ENCODE measurements around the gene USH1C. TPM values are rescaled to one million over a fixed set of nuclear protein-coding genes. Genes with fewer than 3 reads are reported as not detected.

USH1C gene
- total and polyA plus RNA-seq, 9 of the 15 experiments (the other 6 are each of a cell fraction or from before 2014, with no cell fraction given), result 0.04 TPM; not detected in 8

DNA sequence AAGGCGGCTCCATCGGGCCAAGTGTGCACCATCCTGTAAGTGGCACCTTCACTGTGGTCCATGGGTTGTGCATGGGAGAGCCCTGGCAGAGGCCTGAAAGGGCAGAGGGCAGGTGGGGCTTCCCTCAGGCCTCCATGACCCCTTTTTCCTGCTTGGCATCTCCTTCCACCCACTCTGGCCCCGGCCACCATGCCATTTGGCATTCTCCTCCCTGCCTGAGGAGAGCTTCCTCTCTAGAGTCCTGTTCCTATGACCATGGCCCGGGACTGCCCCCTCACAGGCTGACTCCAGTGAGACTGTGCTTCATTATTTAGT is 7.8 kb upstream of the USH1C start:
- FAIRE-seq, result no peak
- no peak for DNase-seq (ENCODE audit: extremely low read depth in 1 of 4, low spot score in 3 of 4)
- H3K9me1 ChIP-seq (ENCODE audit: control insufficient read depth, insufficient read depth, low read length), result no peaks in the 10 kb centered on the region
- H4K20me1 ChIP-seq (replicated peaks; ENCODE audit: control insufficient read depth, insufficient read depth, low read length), result 0 out of 2 replicates have a peak, but pooled peaks cover 6% of the 10 kb centered on the region
- H3K4me3 ChIP-seq, result no peak overlapping the region
- 6% methylated on average over 3 of the region's 4 CpGs for whole genome bisulfite sequencing (ENCODE audit: insufficient coverage, low coverage, missing lambda C conversion rate)
- peaks cover 0 to 7% of the 10 kb centered on the region in 2 experiments; a peak in 2 of 5 replicates for H3K4me1 ChIP-seq (replicated peaks in 1 of 2; ENCODE audit: control insufficient read depth in 2 of 2, insufficient read depth in 2 of 2, low read length in 2 of 2)
- BruUV-seq (replicated peaks), result no TSS peak
- TF ChIP-seq XRCC3 (IDR thresholded peaks at IDR 0.05) (no peak), PHF21A (IDR thresholded peaks at IDR 0.05; ENCODE audit: borderline replicate concordance, low read depth) (no peak), ZNF766 (CRISPR knock-in tag; conservative IDR thresholded peaks at IDR 0.05) (no peak), ARNT (IDR thresholded peaks at IDR 0.05) (no peak), KDM2B (CRISPR knock-in tag; IDR thresholded peaks at IDR 0.05) (no peak), SREBF1 (IDR thresholded peaks at IDR 0.05; ENCODE audit: borderline replicate concordance, low read depth, low read length) (no peak), MCM7 (IDR thresholded peaks at IDR 0.05) (no peak)
- TF ChIP-seq, protein P1, sequence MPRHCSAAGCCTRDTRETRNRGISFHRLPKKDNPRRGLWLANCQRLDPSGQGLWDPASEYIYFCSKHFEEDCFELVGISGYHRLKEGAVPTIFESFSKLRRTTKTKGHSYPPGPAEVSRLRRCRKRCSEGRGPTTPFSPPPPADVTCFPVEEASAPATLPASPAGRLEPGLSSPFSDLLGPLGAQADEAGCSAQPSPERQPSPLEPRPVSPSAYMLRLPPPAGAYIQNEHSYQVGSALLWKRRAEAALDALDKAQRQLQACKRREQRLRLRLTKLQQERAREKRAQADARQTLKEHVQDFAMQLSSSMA (CRISPR knock-in tag; IDR thresholded peaks at IDR 0.05), result no peak
- TF ChIP-seq, protein P2, sequence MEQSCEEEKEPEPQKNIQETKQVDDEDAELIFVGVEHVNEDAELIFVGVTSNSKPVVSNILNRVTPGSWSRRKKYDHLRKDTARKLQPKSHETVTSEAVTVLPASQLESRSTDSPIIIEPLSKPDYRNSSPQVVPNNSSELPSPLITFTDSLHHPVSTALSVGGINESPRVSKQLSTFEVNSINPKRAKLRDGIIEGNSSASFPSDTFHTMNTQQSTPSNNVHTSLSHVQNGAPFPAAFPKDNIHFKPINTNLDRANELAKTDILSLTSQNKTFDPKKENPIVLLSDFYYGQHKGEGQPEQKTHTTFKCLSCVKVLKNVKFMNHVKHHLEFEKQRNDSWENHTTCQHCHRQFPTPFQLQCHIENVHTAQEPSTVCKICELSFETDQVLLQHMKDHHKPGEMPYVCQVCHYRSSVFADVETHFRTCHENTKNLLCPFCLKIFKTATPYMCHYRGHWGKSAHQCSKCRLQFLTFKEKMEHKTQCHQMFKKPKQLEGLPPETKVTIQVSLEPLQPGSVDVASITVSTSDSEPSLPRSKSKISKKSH (CRISPR knock-in tag; IDR thresholded peaks at IDR 0.05), result no peak
- H3K36me3 ChIP-seq (ENCODE audit: control insufficient read depth, insufficient read depth, low read length), result no peaks in the 10 kb centered on the region
- ATAC-seq, result no peak
- no peak overlapping the region for H3K27ac ChIP-seq (ENCODE audit: extremely low read depth, low read depth, low read length)
- POLR2A ChIA-PET, result no interaction called here
- H3K9ac ChIP-seq (ENCODE audit: insufficient read depth in 1 of 2, low read depth in 2 of 2, low read length in 2 of 2), result no peak overlapping the region; a peak in 1 of 4 replicates
- H2AFZ ChIP-seq (ENCODE audit: low read depth, low read length), result no peak overlapping the region
- H3K27me3 ChIP-seq (ENCODE audit: control insufficient read depth in 2 of 2, insufficient read depth in 2 of 2, low read length in 2 of 2), result peaks cover 0 to 31% of the 10 kb centered on the region in 2 experiments; a peak in 2 of 5 replicates
- no peak overlapping the region for H3K4me2 ChIP-seq (ENCODE audit: insufficient read depth, low read length)
- no peaks in the 10 kb centered on the region for H3K79me2 ChIP-seq (ENCODE audit: control insufficient read depth, insufficient read depth, low read length)
- H3K9me3 ChIP-seq (replicated peaks; ENCODE audit: control insufficient read depth, insufficient read depth, low read depth, low read length), result no peaks in the 10 kb centered on the region
- CTCF ChIA-PET (ENCODE audit: low intra/inter-chr PET ratio), result no interaction called here
- intact Hi-C loops (cut with micrococcal nuclease), result no loop called here
- in situ Hi-C loops (cut with MboI), result no loop called here
